GM21737 (cell line): Measurements from ENCODE around the gene HELZ.
"Not testable (repeated sequence)": the region's sequence is repeated elsewhere in the genome, so short reads cannot be mapped to it uniquely, and the experiment has no call there.

Experiments used
- ATAC-seq: cut with Tn5 transposase; IDR thresholded peaks from one replicate; pipeline ENCODE4 v1.9.1; 2021; ENCODE audit warnings: mild to moderate bottlenecking, moderate library complexity; ENCODE audit not compliant: unreplicated experiment

The HELZ gene

GRCh38 chr17:67054608-67055007 lies 190.4 kb downstream of the HELZ start:
- no peak for ATAC-seq

GRCh38 chr17:67054011-67054591 lies 190.9 kb downstream of the HELZ start:
- no peak for ATAC-seq

GRCh38 chr17:67053438-67054000 lies 191.5 kb downstream of the HELZ start:
- ATAC-seq: no peak

- no peak for ATAC-seq
These were observed 192.1 kb downstream of the HELZ start for GRCh38 chr17:67052720-67053437.

GRCh38 chr17:67051837-67052236 lies 193.2 kb downstream of the HELZ start:
- ATAC-seq: no peak

GRCh38 chr17:67051155-67051538 lies 193.8 kb downstream of the HELZ start:
- ATAC-seq: no peak

- no peak for ATAC-seq
These were observed 194.4 kb downstream of the HELZ start for GRCh38 chr17:67050471-67051154.

GRCh38 chr17:67050066-67050465 lies 194.9 kb downstream of the HELZ start:
- no peak for ATAC-seq

- ATAC-seq: no peak
These were observed 195.8 kb downstream of the HELZ start for GRCh38 chr17:67049025-67049739.

- ATAC-seq: no peak
These were observed 197.6 kb downstream of the HELZ start for GRCh38 chr17:67047382-67047781.

- ATAC-seq: no peak
These were observed 198.6 kb downstream of the HELZ start for GRCh38 chr17:67046398-67046797.

GRCh38 chr17:67044940-67045339 lies 200.1 kb downstream of the HELZ start:
- ATAC-seq: no peak

GRCh38 chr17:67044016-67044772 lies 200.8 kb downstream of the HELZ start, which contains the start of gene CACNG1:
TSS of gene CACNG1 (plus strand) at chr17:67044554. CDS start at chr17:67044661, 107 bp downstream.
- ATAC-seq: no peak

GRCh38 chr17:67043283-67043682 lies 201.7 kb downstream of the HELZ start:
- ATAC-seq: no peak

- ATAC-seq: no peak
These were observed 202.8 kb downstream of the HELZ start for GRCh38 chr17:67041941-67042899.

GRCh38 chr17:67041531-67041930 lies 203.5 kb downstream of the HELZ start:
- no peak for ATAC-seq

- not testable (repeated sequence) for ATAC-seq
These were observed 203.9 kb downstream of the HELZ start for GRCh38 chr17:67041119-67041518.

- ATAC-seq: no peak
These were observed 204.3 kb downstream of the HELZ start for GRCh38 chr17:67040652-67041051.

- no peak for ATAC-seq
These were observed 206.1 kb downstream of the HELZ start for GRCh38 chr17:67038861-67039365.
